Ishikawa (cell line): Measurements from ENCODE around the gene FAM149A.

Experiments
- RAD21 ChIP-seq: IDR thresholded peaks from 2 replicates; pipeline ENCODE4 v1.6.1; 2012; ENCODE audit warnings: low read depth
- TAF1 ChIP-seq: IDR thresholded peaks from 2 replicates; pipeline ENCODE4 v1.6.1; 2012; ENCODE audit warnings: low read depth, mild to moderate bottlenecking

- TF ChIP-seq TAF1, result no peak
- TF ChIP-seq RAD21, result peak; percentile 63
Measured at GRCh38 chr4:186137196-186137794, 32.8 kb downstream of the FAM149A start.
